IMR-90 (cell line): ENCODE measurements around the gene ZFHX3. TPM values are rescaled to one million over a fixed set of nuclear protein-coding genes. Genes with fewer than 3 reads are reported as not detected.
A peak's percentile ranks its signal among the peaks of the same experiment; 100 is the strongest.
"Not testable (repeated sequence)": the region's sequence is repeated elsewhere in the genome, so short reads cannot be mapped to it uniquely, and the experiment has no call there.

Source experiments
- ATAC-seq: fragments of 200-7000 bp; cut with Tn5 transposase; 2 replicates; pipeline ENCODE4 v1.9.1; 2020; ENCODE audit warnings: low read depth, mild to moderate bottlenecking, moderate library complexity
- BruUV-seq: library from RNA; stranded (reverse); fragments of 400-500 nt; replicated peaks from 2 replicates; lab custom pipeline; 2021; lab: Mats Ljungman, UMichigan
- CTCF ChIA-PET: fragments of 300-600 bp; formaldehyde crosslinking; extraction: SDS; loops from one replicate; lab custom pipeline; 2021; ENCODE audit warnings: antibody characterized with exemption; lab: Yijun Ruan, JAX
- POLR2A ChIA-PET: fragments of 300-600 bp; sonication (Branson Sonifier 250); formaldehyde crosslinking; loops from one replicate; lab custom pipeline; 2022; ENCODE audit warnings: antibody characterized with exemption; ENCODE audit not compliant: unreplicated experiment; lab: Charles Lee
- DNase-seq: peaks from one replicate; pipeline ENCODE4 v3.0.0; 2013
- H2AFZ ChIP-seq: replicated peaks from 2 replicates; pipeline ENCODE3; 2013; ENCODE audit warnings: low read length, mild to moderate bottlenecking; ENCODE audit not compliant: poor library complexity
- H2AK5ac ChIP-seq: 2 replicates; pipeline ENCODE4 v1.6.1; 2013; ENCODE audit warnings: low read depth, low read length, inconsistent platforms
- H2AK9ac ChIP-seq: replicated peaks from 2 replicates; pipeline ENCODE3; 2013; ENCODE audit warnings: mild to moderate bottlenecking, low read depth, low read length, moderate library complexity; ENCODE audit not compliant: poor library complexity
- H2BK120ac ChIP-seq: 2 replicates; pipeline ENCODE4 v1.6.1; 2013; ENCODE audit warnings: low read depth, low read length, inconsistent platforms
- H2BK15ac ChIP-seq: 3 replicates; pipeline ENCODE4 v1.6.1; 2013; ENCODE audit warnings: low read depth, low read length, inconsistent platforms
- H2BK20ac ChIP-seq: 2 replicates; pipeline ENCODE4 v1.6.1; 2013; ENCODE audit warnings: low read depth, mild to moderate bottlenecking, inconsistent platforms, low read length, moderate library complexity
- H2BK5ac ChIP-seq: 2 replicates; pipeline ENCODE4 v1.6.1; 2013; ENCODE audit warnings: mild to moderate bottlenecking, low read depth, low read length, inconsistent platforms; ENCODE audit not compliant: poor library complexity, severe bottlenecking
- H3K14ac ChIP-seq: replicated peaks from 2 replicates; pipeline ENCODE4 v1.6.1; 2013; ENCODE audit warnings: low read depth, low read length, inconsistent platforms
- H3K18ac ChIP-seq: 2 replicates; pipeline ENCODE4 v1.6.1; 2013; ENCODE audit warnings: low read depth, low read length, control low read depth
- H3K23ac ChIP-seq: 2 replicates; pipeline ENCODE4 v1.6.1; 2013; ENCODE audit warnings: low read depth, low read length, inconsistent platforms
- H3K27ac ChIP-seq: 2 replicates; pipeline ENCODE4 v1.5.1; 2013; ENCODE audit warnings: mild to moderate bottlenecking, control low read depth, low read length; ENCODE audit not compliant: insufficient read depth
- H3K27me3 ChIP-seq: 2 replicates; pipeline ENCODE4 v1.6.1; 2013; ENCODE audit warnings: low read length; ENCODE audit not compliant: control insufficient read depth, insufficient read depth
- H3K36me3 ChIP-seq: 2 replicates; pipeline ENCODE4 v1.6.1; 2013; ENCODE audit warnings: low read length, mixed read lengths; ENCODE audit not compliant: control insufficient read depth, insufficient read depth
- H3K4ac ChIP-seq: 2 replicates; pipeline ENCODE4 v1.6.1; 2013; ENCODE audit warnings: low read depth, low read length, inconsistent platforms
- H3K4me1 ChIP-seq: 2 replicates; pipeline ENCODE4 v1.6.1; 2013; ENCODE audit warnings: low read length, mixed read lengths; ENCODE audit not compliant: control insufficient read depth, insufficient read depth
- H3K4me2 ChIP-seq: 2 replicates; pipeline ENCODE4 v1.6.1; 2013; ENCODE audit warnings: low read depth, mild to moderate bottlenecking, control low read depth, low read length, moderate library complexity
- H3K4me3 ChIP-seq: 2 replicates; pipeline ENCODE4 v1.5.1; 2013; ENCODE audit warnings: low read depth, mild to moderate bottlenecking, control low read depth, low read length, moderate library complexity; ENCODE audit not compliant: insufficient read depth
- H3K56ac ChIP-seq: 2 replicates; pipeline ENCODE4 v1.6.1; 2013; ENCODE audit warnings: low read length, inconsistent platforms; ENCODE audit not compliant: insufficient read depth; ENCODE audit errors: extremely low read depth
- H3K79me1 ChIP-seq, 2 experiments: 2 replicates each; pipeline ENCODE4 v1.6.1; 2013; ENCODE audit warnings: low read length in 2 of 2, inconsistent platforms in 1 of 2, low read depth in 1 of 2
- H3K9ac ChIP-seq: 2 replicates; pipeline ENCODE4 v1.6.1; 2013; ENCODE audit warnings: low read depth, low read length, control low read depth
- H3K9me1 ChIP-seq: 2 replicates; pipeline ENCODE4 v1.6.1; 2013; ENCODE audit warnings: low read length, inconsistent platforms; ENCODE audit not compliant: insufficient read depth
- H3K9me3 ChIP-seq: 2 replicates; pipeline ENCODE4 v1.6.1; 2013; ENCODE audit warnings: low read length; ENCODE audit not compliant: control insufficient read depth, insufficient read depth
- H4K20me1 ChIP-seq: 2 replicates; pipeline ENCODE4 v1.6.1; 2013; ENCODE audit warnings: low read length, inconsistent platforms; ENCODE audit not compliant: insufficient read depth
- H4K5ac ChIP-seq: 2 replicates; pipeline ENCODE4 v1.6.1; 2013; ENCODE audit warnings: mild to moderate bottlenecking, low read depth, low read length, control low read depth
- H4K8ac ChIP-seq, 2 experiments: 2 replicates each; pipeline ENCODE4 v1.6.1; 2013; ENCODE audit warnings: low read depth in 2 of 2, low read length in 2 of 2, control low read depth in 1 of 2, inconsistent platforms in 1 of 2
- H4K91ac ChIP-seq: 2 replicates; pipeline ENCODE4 v1.6.1; 2013; ENCODE audit warnings: low read depth, low read length, inconsistent platforms; ENCODE audit not compliant: insufficient read depth
- BHLHE40 ChIP-seq: fragments of 150-350 bp; IDR thresholded peaks from 2 replicates; pipeline ENCODE4 v1.6.1; 2016; ENCODE audit warnings: mild to moderate bottlenecking, low read depth, low read length
- CEBPB ChIP-seq: IDR thresholded peaks from 2 replicates; pipeline ENCODE4 v1.6.1; 2012; ENCODE audit warnings: low read depth, low read length, improper control_type of control experiment
- CHD1 ChIP-seq: IDR thresholded peaks from 2 replicates; pipeline ENCODE4 v1.6.1; 2012; ENCODE audit warnings: low read depth, low read length, improper control_type of control experiment
- FOS ChIP-seq: fragments of 150-350 bp; IDR thresholded peaks from 2 replicates; pipeline ENCODE4 v1.6.1; 2016; ENCODE audit warnings: low read depth, low read length
- NFE2L2 ChIP-seq: fragments of 150-350 bp; IDR thresholded peaks from 2 replicates; pipeline ENCODE4 v1.6.1; 2016; ENCODE audit warnings: low read depth, mild to moderate bottlenecking, low read length
- RCOR1 ChIP-seq: IDR thresholded peaks from 2 replicates; pipeline ENCODE4 v1.6.1; 2012; ENCODE audit warnings: mild to moderate bottlenecking, low read length, improper control_type of control experiment; ENCODE audit not compliant: insufficient replicate concordance
- SMC3 ChIP-seq: fragments of 150-350 bp; IDR thresholded peaks from 2 replicates; pipeline ENCODE4 v1.6.1; 2016; ENCODE audit warnings: low read depth, mild to moderate bottlenecking, antibody characterized with exemption, low read length, moderate library complexity
- WGBS, 2 experiments: methylation state at CpG; one replicate each; pipeline versions ENCODE4 v1.1.5 to v1.1.7; 2013; ENCODE audit warnings: missing lambda C conversion rate in 2 of 2; ENCODE audit not compliant: insufficient read length in 1 of 2; ENCODE audit errors: extremely low coverage in 2 of 2; 5-methylcytosine and 5-hydroxymethylcytosine counted together
- dilution Hi-C: fragments of 300-500 bp; cut with HindIII; formaldehyde crosslinking; loops from one replicate; pipeline ENCODE4 v1.14.3; 2018; ENCODE audit warnings: low sequenced_read_pairs; ENCODE audit not compliant: unreplicated experiment
- in situ Hi-C: fragments of 300-500 bp; cut with MboI; formaldehyde crosslinking; loops from 3 replicates; pipeline ENCODE4 v1.14.3; 2019; ENCODE audit warnings: low sequenced_read_pairs, inconsistent platforms, mixed read lengths
- intact Hi-C: fragments of 100-400 bp; cut with micrococcal nuclease; formaldehyde crosslinking; loops from 2 replicates; pipeline ENCODE4 v1.10.0; 2022
- polyA plus RNA-seq, 3 experiments: library from polyadenylated mRNA; depleted of rRNA; stranded (reverse); fragments of >200 nt; gene quantifications; 2 replicates each; pipeline ENCODE4 v1.2.3, GENCODE V29; 2012; ENCODE audit warnings: low replicate concordance in 1 of 3
- total RNA-seq: library from RNA; depleted of rRNA; stranded (reverse); fragments of >200 nt; gene quantifications from 2 replicates; pipeline ENCODE4 v1.2.3, GENCODE V29; 2012

ZFHX3 gene
- total and polyA plus RNA-seq, 2 of the 4 experiments (the other 2 are of a cell fraction), result 1.4 to 1.7 TPM

DNA sequence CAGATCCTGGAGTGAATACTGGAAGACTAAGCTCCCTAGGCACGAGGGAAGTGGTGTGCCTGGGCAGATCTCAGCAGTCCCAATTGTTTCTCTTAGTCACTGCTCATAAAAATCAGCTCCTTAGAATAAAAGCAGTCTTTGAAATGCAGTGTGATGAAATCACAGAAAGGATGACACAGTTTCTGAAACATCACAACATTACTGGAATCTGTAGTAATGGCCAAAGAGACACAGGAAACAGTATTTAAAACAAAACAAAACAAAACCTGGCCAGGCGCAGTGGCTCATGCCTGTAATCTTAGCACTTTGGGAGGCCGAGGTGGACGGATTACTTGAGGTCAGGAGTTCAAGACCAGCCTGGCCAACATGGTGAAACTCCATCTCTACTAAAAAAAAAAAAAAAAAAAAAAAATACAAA, 34.7 kb upstream of the ZFHX3 start:
- Histone ChIP-seq H2BK5ac (peak overlapping the region; percentile 73), H3K27ac (peak overlapping the region; percentile 70; the same call in 1 of the 2 replicates), H2BK120ac (peak overlapping the region; percentile 80; the same call in 1 of the 2 replicates)
- H3K36me3 ChIP-seq, H3K4me1 ChIP-seq, H3K9ac ChIP-seq, BruUV-seq, H4K5ac ChIP-seq, H2BK20ac ChIP-seq, dilution Hi-C loops, in situ Hi-C loops, H2BK15ac ChIP-seq, H3K4ac ChIP-seq, H4K8ac ChIP-seq, H3K27me3 ChIP-seq, H2AK5ac ChIP-seq, H2AK9ac ChIP-seq, POLR2A ChIA-PET, H2AFZ ChIP-seq, H3K18ac ChIP-seq, H3K9me1 ChIP-seq, H3K4me2 ChIP-seq, H4K91ac ChIP-seq, H3K9me3 ChIP-seq, H3K14ac ChIP-seq, H3K79me1 ChIP-seq, H4K20me1 ChIP-seq, H3K23ac ChIP-seq, H3K56ac ChIP-seq, intact Hi-C loops, H3K4me3 ChIP-seq: not testable (repeated sequence)
- DNase-seq (peak; percentile 98), ATAC-seq (peak; percentile 99)
- TF ChIP-seq BHLHE40 (peak; percentile 98), FOS (peak; percentile 72), SMC3 (peak; percentile 15; the same call in 1 of the 2 replicates), RCOR1 (peak; percentile 69), NFE2L2 (peak; percentile 59; the same call in 1 of the 2 replicates), CEBPB (peak; percentile 96), CHD1 (0 out of 2 replicates have a peak, but pooled peaks have one; percentile 58)
- WGBS, 2 experiments, result no CpG with 5 or more reads among the region's 4 CpGs
- CTCF ChIA-PET, result interaction anchor here (0.6 kb wide), 1 partner anchor 614 kb away, joined by 3 read pairs; no protein-coding TSS in a partner anchor
